ENCODE results near the gene HOXB8. TPM values are rescaled to one million over a fixed set of nuclear protein-coding genes. Genes with fewer than 3 reads are reported as not detected.
A peak's percentile ranks its signal among the peaks of the same experiment; 100 is the strongest.

HOXB8 gene
- total and polyA plus RNA-seq, 2 experiments from 2014 or later, result 0.31 to 0.57 TPM

GRCh38 chr17:48577946-48578615 lies 37.0 kb downstream of the HOXB8 start, which contains the start of gene HOXB4:
Gene HOXB4 (minus strand): TSS chr17:48578350. CDS start chr17:48578319, 31 bp downstream.
- Histone ChIP-seq H2AFZ (no peak within 1 kb of the TSS), H3K4me1 (ENCODE audit: insufficient read depth) (peaks cover 18% of the 10 kb centered on the region)

GRCh38 chr17:48577330-48577945 lies 37.7 kb downstream of the HOXB8 start:
- Histone ChIP-seq H3K9me3 (ENCODE audit: low read depth) (no peaks in the 10 kb centered on the region), H3K27me3 (peaks cover 92% of the 10 kb centered on the region), H3K36me3 (replicated peaks; ENCODE audit: insufficient read depth, low read depth) (no peaks in the 10 kb centered on the region), H3K79me2 (peaks cover 18% of the 10 kb centered on the region), H3K9me2 (replicated peaks; ENCODE audit: insufficient read depth) (no peaks in the 10 kb centered on the region), H4K20me1 (ENCODE audit: insufficient read depth, poor library complexity, severe bottlenecking) (no peaks in the 10 kb centered on the region), H3K4me1 (ENCODE audit: insufficient read depth) (peaks cover 14% of the 10 kb centered on the region), H2AFZ (no peak overlapping the region), H3K4me2 (peak overlapping the region; percentile 91), H3K27ac (peak overlapping the region; percentile 68), H3K4me3 (peak overlapping the region; percentile 26)
- whole genome bisulfite sequencing (ENCODE audit: low lambda C conversion rate, missing lambda C conversion rate), result 2% methylated on average over 9 of the region's 19 CpGs
- TF ChIP-seq EZH2phosphoT487 (IDR thresholded peaks at IDR 0.05; ENCODE audit: low read depth, severe bottlenecking, unreplicated experiment) (peak; percentile 28), EZH2 (IDR thresholded peaks at IDR 0.05; ENCODE audit: borderline replicate concordance) (peak; percentile 45), CTCF (IDR thresholded peaks at IDR 0.05; ENCODE audit: poor library complexity) (no peak)
- DNase-seq (ENCODE audit: low spot score), result no peak

More at GRCh38 chr17:48577946-48578615, 37.0 kb downstream of the HOXB8 start, which contains the start of gene HOXB4:
- Histone ChIP-seq H4K20me1 (ENCODE audit: insufficient read depth, poor library complexity, severe bottlenecking) (no peaks in the 10 kb centered on the region), H3K79me2 (peaks cover 20% of the 10 kb centered on the region), H3K9me2 (replicated peaks; ENCODE audit: insufficient read depth) (no peaks in the 10 kb centered on the region), H3K4me2 (peak within 1 kb of the TSS; percentile 91), H3K27me3 (peaks cover 92% of the 10 kb centered on the region), H3K27ac (peak within 1 kb of the TSS; percentile 80), H3K36me3 (replicated peaks; ENCODE audit: insufficient read depth, low read depth) (no peaks in the 10 kb centered on the region), H3K9me3 (ENCODE audit: low read depth) (no peaks in the 10 kb centered on the region), H3K4me3 (peak within 1 kb of the TSS; percentile 26)
- 3% methylated on average over 36 of the region's 58 CpGs for whole genome bisulfite sequencing (ENCODE audit: low lambda C conversion rate, missing lambda C conversion rate)
- TF ChIP-seq EZH2 (IDR thresholded peaks at IDR 0.05; ENCODE audit: borderline replicate concordance), result no peak
- TF ChIP-seq CTCF (IDR thresholded peaks at IDR 0.05; ENCODE audit: poor library complexity), result no peak
- peak; percentile 25 for TF ChIP-seq EZH2phosphoT487 (IDR thresholded peaks at IDR 0.05; ENCODE audit: low read depth, severe bottlenecking, unreplicated experiment)
- peak; percentile 76 for DNase-seq (ENCODE audit: low spot score)

- Histone ChIP-seq H3K4me2 (peak overlapping the region; percentile 91), H3K27me3 (peaks cover 92% of the 10 kb centered on the region), H3K79me2 (peaks cover 16% of the 10 kb centered on the region), H3K9me3 (ENCODE audit: low read depth) (no peaks in the 10 kb centered on the region), H3K36me3 (replicated peaks; ENCODE audit: insufficient read depth, low read depth) (no peaks in the 10 kb centered on the region), H3K4me1 (ENCODE audit: insufficient read depth) (peaks cover 9% of the 10 kb centered on the region), H3K4me3 (peak overlapping the region; percentile 26), H3K9me2 (replicated peaks; ENCODE audit: insufficient read depth) (no peaks in the 10 kb centered on the region), H4K20me1 (ENCODE audit: insufficient read depth, poor library complexity, severe bottlenecking) (no peaks in the 10 kb centered on the region), H3K27ac (peak overlapping the region; percentile 68), H2AFZ (no peak overlapping the region)
- no peak for TF ChIP-seq CTCF (IDR thresholded peaks at IDR 0.05; ENCODE audit: poor library complexity)
- TF ChIP-seq EZH2 (IDR thresholded peaks at IDR 0.05; ENCODE audit: borderline replicate concordance), result peak; percentile 48
- no peak for TF ChIP-seq EZH2phosphoT487 (IDR thresholded peaks at IDR 0.05; ENCODE audit: low read depth, severe bottlenecking, unreplicated experiment)
- 6% methylated on average over 41 of the region's 43 CpGs for WGBS (ENCODE audit: low lambda C conversion rate, missing lambda C conversion rate)
- DNase-seq (ENCODE audit: low spot score), result peak; percentile 58
Observed at GRCh38 chr17:48576479-48577309, 38.4 kb downstream of the HOXB8 start.

All from hepatocyte (in vitro differentiated cells).